Panc1 (cell line): Measurements from ENCODE around the gene AMN. TPM values are rescaled to one million over a fixed set of nuclear protein-coding genes. Genes with fewer than 3 reads are reported as not detected.

Source experiments
- ATAC-seq: fragments of 200-7000 bp; cut with Tn5 transposase; 2 replicates; pipeline ENCODE4 v1.9.1; 2020; ENCODE audit warnings: mild to moderate bottlenecking, moderate library complexity
- BruUV-seq: library from RNA; stranded (reverse); fragments of 400-500 nt; replicated peaks from 2 replicates; lab custom pipeline; 2021; lab: Mats Ljungman, UMichigan
- CTCF ChIA-PET: fragments of 300-600 bp; sonication (Branson Sonifier 250); formaldehyde crosslinking; loops from one replicate; lab custom pipeline; 2022; ENCODE audit warnings: antibody characterized with exemption; lab: Charles Lee
- POLR2A ChIA-PET: fragments of 300-600 bp; sonication (Branson Sonifier 250); formaldehyde crosslinking; loops from one replicate; lab custom pipeline; 2022; ENCODE audit warnings: antibody characterized with exemption; lab: Charles Lee
- DNase-seq: peaks from one replicate; pipeline ENCODE4 v3.0.0-alpha.2; 2010; ENCODE audit warnings: low read depth, low spot score
- H3K27ac ChIP-seq: 2 replicates; pipeline ENCODE4 v1.5.1; 2011; ENCODE audit warnings: mild to moderate bottlenecking, low read length, inconsistent platforms
- H3K27me3 ChIP-seq: fragments of 200-500 bp; sonication (Bioruptor generic); 2 replicates; pipeline ENCODE4 v1.6.0; 2014; ENCODE audit warnings: low read length, inconsistent platforms; ENCODE audit not compliant: control insufficient read depth, insufficient read depth
- H3K36me3 ChIP-seq: fragments of 200-500 bp; sonication (Bioruptor generic); 2 replicates; pipeline ENCODE4 v1.5.1; 2014; ENCODE audit warnings: inconsistent platforms, mild to moderate bottlenecking, low read length, moderate library complexity; ENCODE audit not compliant: control insufficient read depth, insufficient read depth
- H3K4me1 ChIP-seq: 2 replicates; pipeline ENCODE4 v1.5.1; 2011; ENCODE audit warnings: inconsistent platforms, mild to moderate bottlenecking, low read length, moderate library complexity; ENCODE audit not compliant: control insufficient read depth, insufficient read depth
- H3K4me3 ChIP-seq, 2 experiments: 2 replicates each; pipeline ENCODE4 v1.5.1; 2011 to 2012; ENCODE audit warnings: low read depth in 2 of 2, low read length in 2 of 2, mild to moderate bottlenecking in 2 of 2, inconsistent platforms in 1 of 2, moderate library complexity in 1 of 2
- H3K9me3 ChIP-seq: fragments of 200-500 bp; sonication (Bioruptor generic); 2 replicates; pipeline ENCODE4 v1.5.1; 2014; ENCODE audit warnings: low read depth, mild to moderate bottlenecking, inconsistent platforms, low read length, moderate library complexity; ENCODE audit not compliant: control insufficient read depth, insufficient read depth
- CTCF ChIP-seq: fragments of 450-650 bp; IDR thresholded peaks from 2 replicates; pipeline ENCODE4 v1.5.1; 2017; ENCODE audit warnings: mild to moderate bottlenecking
- POLR2AphosphoS5 ChIP-seq: IDR thresholded peaks from 2 replicates; pipeline ENCODE4 v1.6.1; 2012; ENCODE audit warnings: mild to moderate bottlenecking, low read depth, low read length, moderate library complexity
- REST ChIP-seq, 2 experiments: IDR thresholded peaks; 2 replicates each; pipeline ENCODE4 v1.6.1; 2011 to 2012; ENCODE audit warnings: low read depth in 2 of 2, control low read depth in 1 of 2, low read length in 1 of 2, mild to moderate bottlenecking in 1 of 2, moderate library complexity in 1 of 2; ENCODE audit not compliant: insufficient read depth in 1 of 2
- SIN3A ChIP-seq: IDR thresholded peaks from 2 replicates; pipeline ENCODE4 v1.6.1; 2012; ENCODE audit warnings: low read depth, mild to moderate bottlenecking, low read length, moderate library complexity, borderline replicate concordance; ENCODE audit not compliant: insufficient read depth
- TCF7L2 ChIP-seq: IDR thresholded peaks from 2 replicates; pipeline ENCODE4 v1.6.1; 2011; ENCODE audit warnings: mild to moderate bottlenecking, low read depth, low read length, inconsistent platforms
- in situ Hi-C: cut with HindIII; loops from 2 replicates; pipeline ENCODE4 v1.10.0; 2016; ENCODE audit warnings: low sequenced_read_pairs, low pct_unique_long_range_greater_than_20kb
- intact Hi-C: fragments of 100-400 bp; cut with micrococcal nuclease; formaldehyde crosslinking; loops from one replicate; pipeline ENCODE4 v1.10.0; 2022; ENCODE audit not compliant: unreplicated experiment
- total RNA-seq: library from RNA; stranded (reverse); gene quantifications from one replicate; pipeline ENCODE4 v1.2.1, GENCODE V29; 2021; ENCODE audit not compliant: unreplicated experiment

Gene AMN
- total RNA-seq, 1 experiment from 2014 or later: 0.44 TPM

GRCh38 chr14:102970496-102970895, 48.0 kb downstream of the AMN start:
- CTCF ChIA-PET: no interaction called here
- no TSS peak for BruUV-seq
- H3K27me3 ChIP-seq: no peaks in the 10 kb centered on the region
- POLR2A ChIA-PET: no interaction called here
- TF ChIP-seq CTCF: no peak
- TF ChIP-seq REST (IDR thresholded peaks at IDR 0.05; ENCODE audit: insufficient read depth in 1 of 2, low read depth in 2 of 2, low read length in 1 of 2): no peak
- TF ChIP-seq POLR2AphosphoS5: no peak
- no peak for TF ChIP-seq SIN3A
- TF ChIP-seq TCF7L2: no peak
- intact Hi-C loops (no loop called here), in situ Hi-C loops (no loop called here)
- ATAC-seq (no peak), DNase-seq (no peak)
- H3K27ac ChIP-seq: no peak overlapping the region
- no peak overlapping the region for H3K4me3 ChIP-seq
- no peaks in the 10 kb centered on the region for H3K4me1 ChIP-seq
- H3K9me3 ChIP-seq: no peaks in the 10 kb centered on the region
- H3K36me3 ChIP-seq: peaks cover 17% of the 10 kb centered on the region

GRCh38 chr14:102971314-102971713, 48.9 kb downstream of the AMN start:
- Histone ChIP-seq H3K36me3 (peaks cover 14% of the 10 kb centered on the region), H3K27ac (no peak overlapping the region), H3K4me3 (no peak overlapping the region), H3K4me1 (no peaks in the 10 kb centered on the region), H3K9me3 (no peaks in the 10 kb centered on the region), H3K27me3 (no peaks in the 10 kb centered on the region)
- CTCF ChIA-PET: no interaction called here
- ATAC-seq (no peak), DNase-seq (no peak)
- in situ Hi-C loops: no loop called here
- no TSS peak for BruUV-seq
- intact Hi-C loops: no loop called here
- TF ChIP-seq SIN3A (no peak), CTCF (no peak), REST (IDR thresholded peaks at IDR 0.05; ENCODE audit: insufficient read depth in 1 of 2, low read depth in 2 of 2, low read length in 1 of 2) (no peak), TCF7L2 (no peak), POLR2AphosphoS5 (no peak)
- POLR2A ChIA-PET: no interaction called here
